ENCODE results near the gene DHODH.

DNA sequence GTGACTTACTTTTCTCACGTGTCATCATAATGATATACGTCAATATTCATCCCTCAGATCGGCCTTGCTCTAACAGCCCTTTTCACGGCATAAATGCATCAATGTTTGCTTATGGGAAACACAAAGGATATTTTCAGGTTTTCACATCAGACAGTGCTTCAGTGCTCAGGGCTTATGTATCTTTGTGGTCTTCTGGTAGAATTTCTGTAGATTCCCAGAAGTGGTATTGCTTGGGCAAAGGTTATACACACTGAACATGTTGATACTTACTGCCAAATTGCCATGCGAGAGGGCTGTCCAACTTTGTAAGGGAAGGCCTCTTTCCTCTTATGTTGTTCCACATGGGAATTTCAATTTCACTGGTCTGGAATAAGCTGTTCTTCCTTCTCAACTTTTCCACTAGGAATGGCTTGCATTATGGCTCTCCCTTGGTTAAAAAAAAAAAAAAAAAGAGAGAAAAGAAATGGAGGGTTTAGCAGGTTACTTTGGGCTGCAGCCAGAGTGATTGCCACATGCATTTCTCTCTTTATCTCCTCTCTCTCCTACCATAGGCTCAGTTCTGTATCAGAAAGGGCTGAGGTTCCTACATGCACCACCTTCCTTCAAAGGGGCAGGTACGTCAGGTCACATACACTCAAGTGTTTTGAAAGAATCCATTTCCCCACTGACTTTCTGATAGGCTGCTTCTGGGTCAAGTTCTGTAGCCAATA, 19.3 kb downstream of the DHODH start:
- no peak for TF ChIP-seq ZNF274 (IDR thresholded peaks at IDR 0.05; ENCODE audit: insufficient read depth, insufficient read length)
- TF ChIP-seq SP1 (IDR thresholded peaks at IDR 0.05; ENCODE audit: low read depth, low read length) = no peak
- no peak for TF ChIP-seq IKZF1 (conservative IDR thresholded peaks at IDR 0.05)
- TF ChIP-seq DPF2 (IDR thresholded peaks at IDR 0.05) = no peak
- TF ChIP-seq, protein P1, sequence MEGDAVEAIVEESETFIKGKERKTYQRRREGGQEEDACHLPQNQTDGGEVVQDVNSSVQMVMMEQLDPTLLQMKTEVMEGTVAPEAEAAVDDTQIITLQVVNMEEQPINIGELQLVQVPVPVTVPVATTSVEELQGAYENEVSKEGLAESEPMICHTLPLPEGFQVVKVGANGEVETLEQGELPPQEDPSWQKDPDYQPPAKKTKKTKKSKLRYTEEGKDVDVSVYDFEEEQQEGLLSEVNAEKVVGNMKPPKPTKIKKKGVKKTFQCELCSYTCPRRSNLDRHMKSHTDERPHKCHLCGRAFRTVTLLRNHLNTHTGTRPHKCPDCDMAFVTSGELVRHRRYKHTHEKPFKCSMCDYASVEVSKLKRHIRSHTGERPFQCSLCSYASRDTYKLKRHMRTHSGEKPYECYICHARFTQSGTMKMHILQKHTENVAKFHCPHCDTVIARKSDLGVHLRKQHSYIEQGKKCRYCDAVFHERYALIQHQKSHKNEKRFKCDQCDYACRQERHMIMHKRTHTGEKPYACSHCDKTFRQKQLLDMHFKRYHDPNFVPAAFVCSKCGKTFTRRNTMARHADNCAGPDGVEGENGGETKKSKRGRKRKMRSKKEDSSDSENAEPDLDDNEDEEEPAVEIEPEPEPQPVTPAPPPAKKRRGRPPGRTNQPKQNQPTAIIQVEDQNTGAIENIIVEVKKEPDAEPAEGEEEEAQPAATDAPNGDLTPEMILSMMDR (IDR thresholded peaks at IDR 0.05 in 2 of 3, conservative IDR thresholded peaks at IDR 0.05 in 1 of 3; ENCODE audit: control insufficient read depth in 2 of 3, extremely low read depth in 1 of 3, insufficient read depth in 1 of 3, low read depth in 3 of 3, low read length in 3 of 3) = no peak
- no peak for TF ChIP-seq POLR2A (IDR thresholded peaks at IDR 0.05; ENCODE audit: low read depth, low read length)
- no peak for TF ChIP-seq EP300 (IDR thresholded peaks at IDR 0.05; ENCODE audit: borderline replicate concordance in 1 of 2, control insufficient read depth in 1 of 2, low read depth in 2 of 2, low read length in 2 of 2)
- TF ChIP-seq SUPT20H (IDR thresholded peaks at IDR 0.05; ENCODE audit: borderline replicate concordance, control insufficient read depth, low read depth, low read length) = no peak

Measured in GM12878 (cell line).